ENCODE results near the gene MFSD11.

The MFSD11 gene

DNA sequence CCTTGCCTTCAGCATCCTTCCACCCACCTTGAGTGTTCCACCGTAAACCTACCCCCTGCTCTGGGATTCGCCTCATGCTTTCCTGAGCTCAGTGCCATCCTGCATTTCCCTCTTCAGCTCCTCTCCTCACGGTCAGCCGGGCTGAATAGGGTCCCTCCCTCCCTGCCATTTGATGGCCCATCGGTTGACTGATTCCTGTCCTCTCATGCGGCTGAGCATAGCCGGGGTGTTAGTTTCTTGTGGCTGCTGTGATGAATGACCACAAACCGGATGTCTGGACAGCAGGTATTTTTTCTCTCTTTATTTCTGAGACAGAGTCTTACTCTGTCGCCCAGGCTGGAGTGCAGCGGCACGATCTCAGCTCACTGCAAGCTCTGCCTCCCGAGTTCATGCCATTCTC lies 86.2 kb downstream of the MFSD11 start:
- H3K4me3 ChIP-seq (ENCODE audit: control insufficient read depth, low read depth, low read length) = no peak overlapping the region
- no peak for DNase-seq (ENCODE audit: low read depth)
- no peak for TF ChIP-seq CTCF (conservative IDR thresholded peaks at IDR 0.05; ENCODE audit: control insufficient read depth, insufficient read depth, low read depth, low read length)

- TF ChIP-seq CTCF (conservative IDR thresholded peaks at IDR 0.05; ENCODE audit: control insufficient read depth, insufficient read depth, low read depth, low read length) = no peak
- no peak overlapping the region for H3K4me3 ChIP-seq (ENCODE audit: control insufficient read depth, low read depth, low read length)
- DNase-seq (ENCODE audit: low read depth) = no peak
Measured at GRCh38 chr17:76826330-76827068, 88.6 kb downstream of the MFSD11 start.

DNA sequence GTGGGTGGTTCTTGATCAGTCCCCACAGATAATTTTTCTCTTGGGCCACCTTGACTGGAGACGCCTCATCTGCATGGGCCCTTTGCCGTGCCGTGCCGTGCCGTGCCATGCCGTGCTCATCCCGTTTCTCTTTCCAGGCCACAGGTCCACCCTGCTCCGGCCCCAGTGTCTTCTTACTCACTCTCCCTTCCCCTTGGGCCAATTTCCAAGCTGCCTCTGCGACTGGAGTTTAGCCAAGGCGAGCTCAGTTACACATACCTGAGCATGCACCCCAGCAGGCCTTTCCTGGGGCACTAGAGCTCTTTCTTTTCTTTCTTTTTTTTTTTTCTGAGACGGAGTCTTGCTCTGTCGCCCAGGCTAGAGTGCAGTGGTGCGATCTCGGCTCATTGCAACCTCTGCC lies 89.8 kb downstream of the MFSD11 start:
- no peak overlapping the region for H3K4me3 ChIP-seq (ENCODE audit: control insufficient read depth, low read depth, low read length)
- no peak for DNase-seq (ENCODE audit: low read depth)
- TF ChIP-seq CTCF (conservative IDR thresholded peaks at IDR 0.05; ENCODE audit: control insufficient read depth, insufficient read depth, low read depth, low read length) = no peak
